Measurements from ENCODE around the gene TNFRSF21.

DNA sequence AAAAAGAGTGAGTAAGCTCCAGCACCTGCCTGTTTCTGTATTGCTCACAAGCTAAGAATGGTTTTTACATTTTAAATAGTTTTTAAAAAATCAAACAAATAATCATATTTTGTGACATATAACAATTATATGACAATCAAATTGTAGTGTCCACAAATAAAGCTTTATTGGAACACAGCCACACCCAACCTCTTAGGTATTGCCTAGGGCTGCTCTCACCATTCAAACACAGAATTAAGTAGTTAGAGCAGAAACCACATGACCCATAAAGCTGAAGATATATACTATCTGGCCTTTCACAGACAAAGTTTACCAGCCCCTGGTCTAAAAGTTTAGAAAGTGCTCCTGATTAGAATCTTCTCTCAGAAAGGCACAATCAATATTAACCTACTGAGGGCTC, 11.2 kb downstream of the TNFRSF21 start:
- no peak for TF ChIP-seq POLR2AphosphoS5 (IDR thresholded peaks at IDR 0.05; ENCODE audit: low read depth, low read length)
- no peak for TF ChIP-seq EGR1 (IDR thresholded peaks at IDR 0.05; ENCODE audit: borderline replicate concordance, low read depth, low read length)
- TF ChIP-seq SRF (IDR thresholded peaks at IDR 0.05; ENCODE audit: low read depth, low read length) = no peak
- no peak for TF ChIP-seq POLR2A (IDR thresholded peaks at IDR 0.05; ENCODE audit: control extremely low read depth in 1 of 2, low read depth in 2 of 2, low read length in 2 of 2)
- no peak for TF ChIP-seq CTCF (IDR thresholded peaks at IDR 0.05; ENCODE audit: control extremely low read depth in 1 of 3, insufficient read depth in 1 of 3, low read depth in 1 of 3, low read length in 3 of 3)
- TF ChIP-seq, protein P1, sequence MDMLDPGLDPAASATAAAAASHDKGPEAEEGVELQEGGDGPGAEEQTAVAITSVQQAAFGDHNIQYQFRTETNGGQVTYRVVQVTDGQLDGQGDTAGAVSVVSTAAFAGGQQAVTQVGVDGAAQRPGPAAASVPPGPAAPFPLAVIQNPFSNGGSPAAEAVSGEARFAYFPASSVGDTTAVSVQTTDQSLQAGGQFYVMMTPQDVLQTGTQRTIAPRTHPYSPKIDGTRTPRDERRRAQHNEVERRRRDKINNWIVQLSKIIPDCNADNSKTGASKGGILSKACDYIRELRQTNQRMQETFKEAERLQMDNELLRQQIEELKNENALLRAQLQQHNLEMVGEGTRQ (IDR thresholded peaks at IDR 0.05; ENCODE audit: low read length) = no peak
- TF ChIP-seq EZH2 (IDR thresholded peaks at IDR 0.05; ENCODE audit: low read depth, low read length, severe bottlenecking) = no peak
- no peak for TF ChIP-seq TAF1 (IDR thresholded peaks at IDR 0.05; ENCODE audit: low read depth, low read length)
- no peak for TF ChIP-seq SP4 (IDR thresholded peaks at IDR 0.05; ENCODE audit: low read length)
- TF ChIP-seq SAP30 (IDR thresholded peaks at IDR 0.05; ENCODE audit: insufficient read depth, insufficient replicate concordance, low read length) = no peak
- TF ChIP-seq, protein P2, sequence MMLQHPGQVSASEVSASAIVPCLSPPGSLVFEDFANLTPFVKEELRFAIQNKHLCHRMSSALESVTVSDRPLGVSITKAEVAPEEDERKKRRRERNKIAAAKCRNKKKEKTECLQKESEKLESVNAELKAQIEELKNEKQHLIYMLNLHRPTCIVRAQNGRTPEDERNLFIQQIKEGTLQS (IDR thresholded peaks at IDR 0.05; ENCODE audit: insufficient read depth, low read depth, low read length) = no peak
- TF ChIP-seq BRCA1 (IDR thresholded peaks at IDR 0.05; ENCODE audit: low read depth, low read length) = no peak
